ENCODE data around the gene ZBED2. TPM values are rescaled to one million over a fixed set of nuclear protein-coding genes. Genes with fewer than 3 reads are reported as not detected.

The ZBED2 gene
- total RNA-seq, 2 donors from 2014 or later: not detected

DNA sequence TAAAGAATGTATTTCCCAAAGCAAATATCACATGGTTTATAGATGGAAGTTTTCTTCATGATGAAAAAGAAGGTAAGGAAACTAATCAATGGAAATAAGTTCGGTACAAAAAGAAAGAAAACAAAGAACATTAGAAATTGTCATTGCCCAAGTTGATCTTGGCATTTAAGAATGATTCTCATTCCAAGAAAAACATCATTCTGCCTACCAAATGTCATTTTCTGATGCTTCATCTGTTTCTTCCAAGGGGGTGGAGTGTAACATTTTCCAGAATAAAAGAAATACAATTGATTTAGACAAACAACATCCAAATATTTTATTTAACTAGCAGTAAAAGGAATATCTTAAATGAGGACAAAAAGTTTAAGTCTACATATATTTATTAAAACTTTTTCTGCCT is 3.0 kb upstream of the ZBED2 start:
- no peak overlapping the region for H3K27ac ChIP-seq
- TF ChIP-seq, protein P1, sequence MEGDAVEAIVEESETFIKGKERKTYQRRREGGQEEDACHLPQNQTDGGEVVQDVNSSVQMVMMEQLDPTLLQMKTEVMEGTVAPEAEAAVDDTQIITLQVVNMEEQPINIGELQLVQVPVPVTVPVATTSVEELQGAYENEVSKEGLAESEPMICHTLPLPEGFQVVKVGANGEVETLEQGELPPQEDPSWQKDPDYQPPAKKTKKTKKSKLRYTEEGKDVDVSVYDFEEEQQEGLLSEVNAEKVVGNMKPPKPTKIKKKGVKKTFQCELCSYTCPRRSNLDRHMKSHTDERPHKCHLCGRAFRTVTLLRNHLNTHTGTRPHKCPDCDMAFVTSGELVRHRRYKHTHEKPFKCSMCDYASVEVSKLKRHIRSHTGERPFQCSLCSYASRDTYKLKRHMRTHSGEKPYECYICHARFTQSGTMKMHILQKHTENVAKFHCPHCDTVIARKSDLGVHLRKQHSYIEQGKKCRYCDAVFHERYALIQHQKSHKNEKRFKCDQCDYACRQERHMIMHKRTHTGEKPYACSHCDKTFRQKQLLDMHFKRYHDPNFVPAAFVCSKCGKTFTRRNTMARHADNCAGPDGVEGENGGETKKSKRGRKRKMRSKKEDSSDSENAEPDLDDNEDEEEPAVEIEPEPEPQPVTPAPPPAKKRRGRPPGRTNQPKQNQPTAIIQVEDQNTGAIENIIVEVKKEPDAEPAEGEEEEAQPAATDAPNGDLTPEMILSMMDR (IDR thresholded peaks at IDR 0.05): no peak
- no peak for TF ChIP-seq POLR2A (IDR thresholded peaks at IDR 0.05)
- ATAC-seq (no peak), DNase-seq (no peak)
- intact Hi-C loops (cut with DNase I): no loop called here
- no peaks in the 10 kb centered on the region for H3K9me3 ChIP-seq
- H3K36me3 ChIP-seq (replicated peaks in 1 of 2; ENCODE audit: insufficient read depth in 1 of 2, low read depth in 2 of 2): no peaks in the 10 kb centered on the region
- WGBS, 2 donors: 24% methylated on average over 1 of the region's 1 CpG
- no peaks in the 10 kb centered on the region for H3K27me3 ChIP-seq
- no peaks in the 10 kb centered on the region for H3K4me1 ChIP-seq
- H3K4me3 ChIP-seq: no peak overlapping the region

DNA sequence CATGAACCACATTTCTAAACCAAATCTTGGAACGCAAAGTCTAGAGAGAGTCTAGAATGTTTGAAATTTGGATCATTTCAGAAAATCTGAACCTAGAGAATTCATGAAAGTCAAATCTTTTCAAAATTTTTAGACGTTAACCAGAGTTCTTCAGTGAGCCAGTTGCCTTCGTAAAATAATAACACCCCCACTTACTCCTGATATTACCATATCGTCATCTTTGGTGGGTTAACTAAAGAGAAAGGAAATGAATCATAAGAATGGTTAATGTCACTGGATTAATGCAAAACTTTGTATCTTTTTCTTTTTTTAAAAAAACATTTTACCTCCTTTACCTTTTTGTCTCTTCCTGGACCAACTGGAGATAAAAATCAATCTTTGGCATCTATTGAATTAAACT is 1.2 kb upstream of the ZBED2 start:
- Histone ChIP-seq H3K4me3 (no peak overlapping the region), H3K27ac (no peak overlapping the region), H3K27me3 (no peaks in the 10 kb centered on the region), H3K4me1 (no peaks in the 10 kb centered on the region), H3K36me3 (replicated peaks in 1 of 2; ENCODE audit: insufficient read depth in 1 of 2, low read depth in 2 of 2) (no peaks in the 10 kb centered on the region), H3K9me3 (no peaks in the 10 kb centered on the region)
- 83 to 86% methylated on average over 4 of the region's 4 CpGs for WGBS, 2 donors
- no peak for ATAC-seq
- no peak for TF ChIP-seq POLR2A (IDR thresholded peaks at IDR 0.05)
- TF ChIP-seq, protein P1 (IDR thresholded peaks at IDR 0.05): no peak
- intact Hi-C loops (cut with DNase I): no loop called here
- no peak for DNase-seq

DNA sequence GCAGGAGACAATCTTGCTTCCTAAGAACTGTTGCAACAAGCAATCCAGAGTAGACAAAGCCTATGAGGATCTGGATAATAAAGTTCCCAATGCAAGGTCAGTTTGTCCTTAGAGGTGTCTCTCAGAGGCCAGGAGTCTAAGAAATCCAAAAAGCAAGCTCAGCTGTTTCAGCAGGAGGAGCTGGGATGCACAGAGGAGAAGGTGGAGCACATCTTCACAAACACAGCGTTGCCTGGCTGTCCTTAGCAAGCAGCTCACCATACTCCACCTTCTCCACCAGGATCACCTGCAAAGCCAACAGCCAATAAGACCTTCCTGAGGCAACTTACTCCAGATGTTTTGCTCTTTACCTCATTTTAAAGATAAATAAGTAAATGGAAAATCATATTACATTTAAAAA is 365 bp downstream of the ZBED2 start:
- Histone ChIP-seq H3K27me3 (no peaks in the 10 kb centered on the region), H3K36me3 (replicated peaks in 1 of 2; ENCODE audit: insufficient read depth in 1 of 2, low read depth in 2 of 2) (no peaks in the 10 kb centered on the region), H3K4me1 (no peaks in the 10 kb centered on the region), H3K4me3 (no peak overlapping the region), H3K27ac (no peak overlapping the region), H3K9me3 (no peaks in the 10 kb centered on the region)
- DNase-seq: no peak
- no peak for ATAC-seq
- TF ChIP-seq POLR2A (IDR thresholded peaks at IDR 0.05): no peak
- TF ChIP-seq, protein P1 (IDR thresholded peaks at IDR 0.05): no peak
- WGBS, 2 donors: 0% methylated on average over 1 of the region's 1 CpG
- intact Hi-C loops (cut with DNase I): no loop called here

DNA sequence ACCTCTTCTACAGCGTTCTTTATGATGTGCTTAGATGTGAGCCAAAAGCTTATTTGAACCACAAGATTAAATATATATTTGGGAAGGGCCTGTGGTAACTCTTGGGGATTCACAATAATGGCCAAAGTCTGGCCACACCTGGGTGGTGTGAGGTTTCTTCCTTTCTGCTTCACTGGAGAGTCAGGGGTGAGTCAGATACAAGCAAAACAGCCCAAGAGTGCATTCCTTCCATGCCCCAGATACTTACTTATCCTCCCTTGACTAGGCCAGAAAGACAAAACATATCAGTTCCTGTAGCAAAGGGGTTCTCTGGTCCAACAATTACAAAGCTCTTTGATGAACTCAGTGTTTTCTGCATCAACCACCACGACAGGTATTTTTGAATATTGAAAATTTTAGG is 941 bp downstream of the ZBED2 start:
- ATAC-seq (no peak), DNase-seq (no peak)
- H3K4me1 ChIP-seq: no peaks in the 10 kb centered on the region
- H3K9me3 ChIP-seq: no peaks in the 10 kb centered on the region
- H3K4me3 ChIP-seq: no peak overlapping the region
- 77 to 81% methylated on average over 2 of the region's 2 CpGs for WGBS, 2 donors
- no peaks in the 10 kb centered on the region for H3K27me3 ChIP-seq
- intact Hi-C loops (cut with DNase I): no loop called here
- TF ChIP-seq, protein P1 (IDR thresholded peaks at IDR 0.05): no peak
- no peak for TF ChIP-seq POLR2A (IDR thresholded peaks at IDR 0.05)
- H3K36me3 ChIP-seq (replicated peaks in 1 of 2; ENCODE audit: insufficient read depth in 1 of 2, low read depth in 2 of 2): no peaks in the 10 kb centered on the region
- H3K27ac ChIP-seq: no peak overlapping the region

DNA sequence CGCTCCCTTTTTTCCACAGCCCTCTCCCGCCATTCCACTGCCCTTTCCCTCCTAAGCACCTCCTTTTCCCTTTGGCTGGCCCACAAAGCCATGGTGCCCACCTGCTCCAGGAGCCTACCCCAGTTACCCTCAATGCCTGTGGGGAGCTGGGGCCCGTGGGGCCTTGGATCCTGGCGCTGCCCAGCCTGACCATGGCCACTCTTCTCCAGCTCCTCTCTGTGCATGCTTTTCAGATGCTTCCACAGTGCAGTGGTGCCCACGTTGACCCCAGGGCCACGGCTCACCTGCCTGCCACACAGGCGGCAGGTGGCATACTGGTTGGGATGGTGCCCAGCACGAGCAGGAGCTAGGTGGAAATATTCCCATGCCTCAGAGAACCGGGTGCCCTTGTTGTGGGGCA is 1.5 kb downstream of the ZBED2 start:
- no peak for ATAC-seq
- Histone ChIP-seq H3K27ac (no peak overlapping the region), H3K27me3 (no peaks in the 10 kb centered on the region), H3K4me1 (no peaks in the 10 kb centered on the region), H3K4me3 (no peak overlapping the region), H3K36me3 (replicated peaks in 1 of 2; ENCODE audit: insufficient read depth in 1 of 2, low read depth in 2 of 2) (no peaks in the 10 kb centered on the region), H3K9me3 (no peaks in the 10 kb centered on the region)
- TF ChIP-seq POLR2A (IDR thresholded peaks at IDR 0.05): no peak
- TF ChIP-seq, protein P1 (IDR thresholded peaks at IDR 0.05): no peak
- intact Hi-C loops (cut with DNase I): no loop called here
- WGBS, 2 donors: 85 to 87% methylated on average over 9 of the region's 9 CpGs
- DNase-seq: no peak

Measured in body of pancreas (tissue), 4 donors.